A549 (cell line): Measurements from ENCODE around the gene STIM1. TPM values are rescaled to one million over a fixed set of nuclear protein-coding genes. Genes with fewer than 3 reads are reported as not detected.

Experiments
- ATAC-seq, 2 experiments: fragments of 200-7000 bp in 1 of 2; fragments of >200 bp in 1 of 2; cut with Nextera tagmentation in 1 of 2; cut with Tn5 transposase in 1 of 2; 3 replicates each; pipeline versions ENCODE4 v1.8.0 to v1.9.1; 2018 to 2020; ENCODE audit warnings: mild to moderate bottlenecking in 1 of 2, moderate library complexity in 1 of 2
- CTCF ChIA-PET: fragments of 300-600 bp; sonication (Branson Sonifier 250); formaldehyde crosslinking; extraction: SDS; loops from one replicate; lab custom pipeline; 2021; ENCODE audit warnings: antibody characterized with exemption, inconsistent platforms; lab: Yijun Ruan, JAX
- POLR2A ChIA-PET: fragments of 350-600 bp; formaldehyde crosslinking; extraction: SDS; loops from one replicate; lab custom pipeline; 2021; ENCODE audit warnings: antibody characterized with exemption, inconsistent platforms; lab: Yijun Ruan, JAX
- DNase-seq, 2 experiments: peaks; one replicate each; pipeline versions ENCODE4 v3.0.0 to v3.0.0-alpha.2; 2011 to 2016; ENCODE audit warnings: low read depth in 1 of 2, low spot score in 1 of 2
- FAIRE-seq: peaks from 2 replicates; lab custom pipeline; 2011; peaks lifted over from hg19 to GRCh38; lab: Jason Lieb, UNC
- H3K27ac ChIP-seq, 2 experiments: fragments of >200 bp; sonication (Bioruptor Twin); formaldehyde crosslinking; 3 replicates each; pipeline ENCODE4 v1.5.1; 2016 to 2017
- H3K4me1 ChIP-seq: fragments of >200 bp; sonication (Bioruptor Twin); formaldehyde crosslinking; 3 replicates; pipeline ENCODE4 v1.6.1; 2016
- H3K4me2 ChIP-seq: fragments of >200 bp; sonication (Bioruptor Twin); formaldehyde crosslinking; 3 replicates; pipeline ENCODE4 v1.6.1; 2016
- H3K4me3 ChIP-seq: fragments of >200 bp; sonication (Bioruptor Twin); formaldehyde crosslinking; 3 replicates; pipeline ENCODE4 v1.5.1; 2016
- H3K9me3 ChIP-seq: fragments of >200 bp; sonication (Bioruptor Twin); formaldehyde crosslinking; 3 replicates; pipeline ENCODE4 v1.6.1; 2016
- CBX2 ChIP-seq: fragments of 200-600 bp; sonication (generic); IDR thresholded peaks from 2 replicates; pipeline ENCODE4 v1.6.1; 2016; ENCODE audit warnings: low read depth, mild to moderate bottlenecking, borderline replicate concordance
- CBX8 ChIP-seq: fragments of 200-600 bp; sonication (generic); IDR thresholded peaks from 2 replicates; pipeline ENCODE4 v1.6.1; 2016
- CEBPB ChIP-seq, 2 experiments: fragments of >200 bp in 1 of 2; sonication (Bioruptor Twin) in 1 of 2; formaldehyde crosslinking in 1 of 2; IDR thresholded peaks; 2 replicates each; pipeline ENCODE4 v1.6.1; 2012 to 2016
- CHD4 ChIP-seq: fragments of 200-600 bp; sonication (generic); IDR thresholded peaks from 2 replicates; pipeline ENCODE4 v1.6.1; 2016; ENCODE audit warnings: antibody characterized with exemption, mild to moderate bottlenecking, borderline replicate concordance
- FOSB ChIP-seq: fragments of 250-450 bp; sonication (Bioruptor Pico); IDR thresholded peaks from 2 replicates; pipeline ENCODE4 v1.5.0; 2020; ENCODE audit warnings: mild to moderate bottlenecking, moderate library complexity
- GATA3 ChIP-seq: IDR thresholded peaks from 2 replicates; pipeline ENCODE4 v1.6.1; 2012; ENCODE audit warnings: borderline replicate concordance
- HDAC2 ChIP-seq: fragments of 200-600 bp; sonication (generic); IDR thresholded peaks from 2 replicates; pipeline ENCODE4 v1.6.1; 2016
- HOXB13 ChIP-seq: fragments of 250-450 bp; sonication (Bioruptor Pico); IDR thresholded peaks from 2 replicates; pipeline ENCODE4 v1.5.0; 2020; ENCODE audit warnings: low read depth, mild to moderate bottlenecking, moderate library complexity
- HOXB5 ChIP-seq: fragments of 250-450 bp; sonication (Bioruptor Pico); IDR thresholded peaks from 2 replicates; pipeline ENCODE4 v1.5.0; 2020; ENCODE audit warnings: mild to moderate bottlenecking, moderate library complexity
- JUN ChIP-seq, 2 experiments: fragments of >200 bp; sonication (Bioruptor Twin); formaldehyde crosslinking; IDR thresholded peaks; 2 replicates in 1 of 2; 3 replicates in 1 of 2; pipeline ENCODE4 v1.6.1; 2016 to 2017
- MAZ ChIP-seq: fragments of 150-350 bp; IDR thresholded peaks from 2 replicates; pipeline ENCODE4 v1.6.1; 2014; ENCODE audit warnings: antibody characterized with exemption, low read depth, low read length, borderline replicate concordance
- NR3C1 ChIP-seq: fragments of >200 bp; sonication (Bioruptor Twin); formaldehyde crosslinking; IDR thresholded peaks from 3 replicates; pipeline ENCODE4 v1.6.1; 2017
- PHF8 ChIP-seq: fragments of 200-600 bp; sonication (generic); IDR thresholded peaks from 2 replicates; pipeline ENCODE4 v1.6.1; 2016; ENCODE audit warnings: low read depth, mild to moderate bottlenecking, antibody characterized with exemption, moderate library complexity, borderline replicate concordance
- POLR2A ChIP-seq: IDR thresholded peaks from 2 replicates; pipeline ENCODE4 v1.6.1; 2012; ENCODE audit warnings: mild to moderate bottlenecking, low read length
- POLR2AphosphoS2 ChIP-seq: conservative IDR thresholded peaks from 2 replicates; pipeline ENCODE4 v1.6.1; 2012; ENCODE audit warnings: low read length, improper control_type of control experiment, inconsistent platforms
- RCOR1 ChIP-seq: fragments of 150-350 bp; IDR thresholded peaks from 2 replicates; pipeline ENCODE4 v1.6.1; 2014; ENCODE audit warnings: antibody characterized with exemption, low read length, low read depth
- RNF2 ChIP-seq: fragments of 200-600 bp; sonication (generic); IDR thresholded peaks from 2 replicates; pipeline ENCODE4 v1.6.1; 2016; ENCODE audit warnings: low read depth, mild to moderate bottlenecking, antibody characterized with exemption, moderate library complexity, borderline replicate concordance
- SMC3 ChIP-seq: fragments of >200 bp; sonication (Bioruptor Twin); formaldehyde crosslinking; IDR thresholded peaks from 3 replicates; pipeline ENCODE4 v1.6.1; 2018; ENCODE audit warnings: inconsistent platforms
- TP53 ChIP-seq: fragments of 250-450 bp; sonication (Bioruptor Pico); IDR thresholded peaks from 2 replicates; pipeline ENCODE4 v1.5.0; 2021; ENCODE audit warnings: mild to moderate bottlenecking, moderate library complexity
- ZC3H11A ChIP-seq: fragments of 450-650 bp; IDR thresholded peaks from 2 replicates; pipeline ENCODE4 v1.6.1; 2014; ENCODE audit warnings: antibody characterized with exemption, mild to moderate bottlenecking
- WGBS: methylation state at CpG from one replicate; pipeline ENCODE4 v1.1.6; 2017; ENCODE audit errors: missing lambda C conversion rate; 5-methylcytosine and 5-hydroxymethylcytosine counted together
- polyA plus RNA-seq, 4 experiments: library from polyadenylated mRNA; depleted of rRNA in 3 of 4; stranded (reverse); fragments of >200 nt; fragmentation: RNase III in 1 of 4; extraction: RNeasy Plus Mini Kit Qiagen cat#74134 plus additional on column Dnase treatment in 1 of 4; gene quantifications; 2 replicates in 3 of 4; 3 replicates in 1 of 4; pipeline ENCODE4 v1.2.3, GENCODE V29; 2011 to 2017
- TF ChIP-seq, protein P1 (sequence below): fragments of 250-450 bp; sonication (Bioruptor Pico); IDR thresholded peaks from 2 replicates; pipeline ENCODE4 v1.5.0; 2020; ENCODE audit warnings: low read depth, mild to moderate bottlenecking, moderate library complexity
- TF ChIP-seq, protein P2 (sequence below): fragments of >200 bp; sonication (Bioruptor Twin); formaldehyde crosslinking; IDR thresholded peaks from 2 replicates; pipeline ENCODE4 v1.6.1; 2016
- TF ChIP-seq, protein P3 (sequence below): fragments of >200 bp; sonication (Bioruptor Twin); formaldehyde crosslinking; IDR thresholded peaks from 3 replicates; pipeline ENCODE4 v1.6.1; 2016
- TF ChIP-seq, protein P4 (sequence below): IDR thresholded peaks from 2 replicates; pipeline ENCODE4 v1.6.1; 2012; ENCODE audit warnings: low read depth, borderline replicate concordance
- TF ChIP-seq, protein P5 (sequence below): fragments of 150-350 bp; IDR thresholded peaks from 2 replicates; pipeline ENCODE4 v1.6.1; 2014; ENCODE audit warnings: low read depth, mild to moderate bottlenecking, low read length
- TF ChIP-seq, protein P6 (sequence below): fragments of 450-650 bp; IDR thresholded peaks from 2 replicates; pipeline ENCODE4 v1.6.1; 2014; ENCODE audit warnings: antibody characterized with exemption

STIM1 gene
- polyA plus RNA-seq, 2 of the 4 experiments (the other 2 are of a cell fraction): 35.2 to 38.7 TPM

DNA sequence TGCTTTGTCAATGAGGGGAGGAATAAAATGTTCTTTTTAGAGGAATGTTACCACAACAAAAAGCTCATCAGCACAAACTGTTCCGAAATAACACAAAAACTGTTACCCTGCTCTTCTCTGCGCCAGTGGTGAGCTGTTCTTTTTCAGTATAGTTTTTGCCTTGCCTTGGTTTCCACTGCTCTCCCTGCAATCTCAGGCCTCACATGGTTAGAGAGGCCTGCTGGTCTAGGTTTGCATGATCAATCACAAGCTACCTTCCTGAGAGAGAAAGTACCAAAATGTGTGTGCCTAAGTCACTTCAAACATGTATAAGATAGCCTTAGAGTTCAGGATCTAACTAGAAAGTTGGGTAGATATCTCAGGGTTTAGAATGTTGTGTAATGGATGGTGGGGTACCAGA lies 114.6 kb downstream of the STIM1 start:
- Histone ChIP-seq H3K27ac (no peak overlapping the region), H3K4me1 (no peaks in the 10 kb centered on the region), H3K4me3 (no peak overlapping the region), H3K4me2 (no peak overlapping the region), H3K9me3 (no peaks in the 10 kb centered on the region)
- CTCF ChIA-PET: interaction anchor here (0.7 to 5.0 kb wide), 5 partner anchors 10 to 1233 kb away, joined by 3 to 29 read pairs (median 5); partner anchors contain the start of gene STIM1
- WGBS: 100% methylated on average over 2 of the region's 2 CpGs
- TF ChIP-seq ZC3H11A (no peak), RNF2 (no peak), CEBPB (IDR thresholded peaks at IDR 0.05) (no peak), RCOR1 (no peak), HOXB5 (CRISPR knock-in tag) (no peak), PHF8 (no peak), SMC3 (no peak), POLR2A (no peak), CBX8 (no peak), HOXB13 (CRISPR knock-in tag) (no peak), POLR2AphosphoS2 (no peak), CHD4 (no peak), GATA3 (no peak), FOSB (CRISPR knock-in tag) (no peak)
- TF ChIP-seq, protein P1, sequence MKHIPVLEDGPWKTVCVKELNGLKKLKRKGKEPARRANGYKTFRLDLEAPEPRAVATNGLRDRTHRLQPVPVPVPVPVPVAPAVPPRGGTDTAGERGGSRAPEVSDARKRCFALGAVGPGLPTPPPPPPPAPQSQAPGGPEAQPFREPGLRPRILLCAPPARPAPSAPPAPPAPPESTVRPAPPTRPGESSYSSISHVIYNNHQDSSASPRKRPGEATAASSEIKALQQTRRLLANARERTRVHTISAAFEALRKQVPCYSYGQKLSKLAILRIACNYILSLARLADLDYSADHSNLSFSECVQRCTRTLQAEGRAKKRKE (CRISPR knock-in tag): no peak
- TF ChIP-seq, protein P2, sequence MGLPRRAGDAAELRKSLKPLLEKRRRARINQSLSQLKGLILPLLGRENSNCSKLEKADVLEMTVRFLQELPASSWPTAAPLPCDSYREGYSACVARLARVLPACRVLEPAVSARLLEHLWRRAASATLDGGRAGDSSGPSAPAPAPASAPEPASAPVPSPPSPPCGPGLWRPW: no peak
- TF ChIP-seq, protein P3, sequence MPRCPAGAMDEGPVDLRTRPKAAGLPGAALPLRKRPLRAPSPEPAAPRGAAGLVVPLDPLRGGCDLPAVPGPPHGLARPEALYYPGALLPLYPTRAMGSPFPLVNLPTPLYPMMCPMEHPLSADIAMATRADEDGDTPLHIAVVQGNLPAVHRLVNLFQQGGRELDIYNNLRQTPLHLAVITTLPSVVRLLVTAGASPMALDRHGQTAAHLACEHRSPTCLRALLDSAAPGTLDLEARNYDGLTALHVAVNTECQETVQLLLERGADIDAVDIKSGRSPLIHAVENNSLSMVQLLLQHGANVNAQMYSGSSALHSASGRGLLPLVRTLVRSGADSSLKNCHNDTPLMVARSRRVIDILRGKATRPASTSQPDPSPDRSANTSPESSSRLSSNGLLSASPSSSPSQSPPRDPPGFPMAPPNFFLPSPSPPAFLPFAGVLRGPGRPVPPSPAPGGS: no peak
- TF ChIP-seq, protein P4, sequence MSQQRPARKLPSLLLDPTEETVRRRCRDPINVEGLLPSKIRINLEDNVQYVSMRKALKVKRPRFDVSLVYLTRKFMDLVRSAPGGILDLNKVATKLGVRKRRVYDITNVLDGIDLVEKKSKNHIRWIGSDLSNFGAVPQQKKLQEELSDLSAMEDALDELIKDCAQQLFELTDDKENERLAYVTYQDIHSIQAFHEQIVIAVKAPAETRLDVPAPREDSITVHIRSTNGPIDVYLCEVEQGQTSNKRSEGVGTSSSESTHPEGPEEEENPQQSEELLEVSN: no peak
- TF ChIP-seq, protein P5, sequence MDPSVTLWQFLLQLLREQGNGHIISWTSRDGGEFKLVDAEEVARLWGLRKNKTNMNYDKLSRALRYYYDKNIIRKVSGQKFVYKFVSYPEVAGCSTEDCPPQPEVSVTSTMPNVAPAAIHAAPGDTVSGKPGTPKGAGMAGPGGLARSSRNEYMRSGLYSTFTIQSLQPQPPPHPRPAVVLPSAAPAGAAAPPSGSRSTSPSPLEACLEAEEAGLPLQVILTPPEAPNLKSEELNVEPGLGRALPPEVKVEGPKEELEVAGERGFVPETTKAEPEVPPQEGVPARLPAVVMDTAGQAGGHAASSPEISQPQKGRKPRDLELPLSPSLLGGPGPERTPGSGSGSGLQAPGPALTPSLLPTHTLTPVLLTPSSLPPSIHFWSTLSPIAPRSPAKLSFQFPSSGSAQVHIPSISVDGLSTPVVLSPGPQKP: no peak
- TF ChIP-seq, protein P6, sequence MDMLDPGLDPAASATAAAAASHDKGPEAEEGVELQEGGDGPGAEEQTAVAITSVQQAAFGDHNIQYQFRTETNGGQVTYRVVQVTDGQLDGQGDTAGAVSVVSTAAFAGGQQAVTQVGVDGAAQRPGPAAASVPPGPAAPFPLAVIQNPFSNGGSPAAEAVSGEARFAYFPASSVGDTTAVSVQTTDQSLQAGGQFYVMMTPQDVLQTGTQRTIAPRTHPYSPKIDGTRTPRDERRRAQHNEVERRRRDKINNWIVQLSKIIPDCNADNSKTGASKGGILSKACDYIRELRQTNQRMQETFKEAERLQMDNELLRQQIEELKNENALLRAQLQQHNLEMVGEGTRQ: no peak
- POLR2A ChIA-PET: no interaction called here
- FAIRE-seq: no peak
- DNase-seq: no peak
- ATAC-seq: no peak

DNA sequence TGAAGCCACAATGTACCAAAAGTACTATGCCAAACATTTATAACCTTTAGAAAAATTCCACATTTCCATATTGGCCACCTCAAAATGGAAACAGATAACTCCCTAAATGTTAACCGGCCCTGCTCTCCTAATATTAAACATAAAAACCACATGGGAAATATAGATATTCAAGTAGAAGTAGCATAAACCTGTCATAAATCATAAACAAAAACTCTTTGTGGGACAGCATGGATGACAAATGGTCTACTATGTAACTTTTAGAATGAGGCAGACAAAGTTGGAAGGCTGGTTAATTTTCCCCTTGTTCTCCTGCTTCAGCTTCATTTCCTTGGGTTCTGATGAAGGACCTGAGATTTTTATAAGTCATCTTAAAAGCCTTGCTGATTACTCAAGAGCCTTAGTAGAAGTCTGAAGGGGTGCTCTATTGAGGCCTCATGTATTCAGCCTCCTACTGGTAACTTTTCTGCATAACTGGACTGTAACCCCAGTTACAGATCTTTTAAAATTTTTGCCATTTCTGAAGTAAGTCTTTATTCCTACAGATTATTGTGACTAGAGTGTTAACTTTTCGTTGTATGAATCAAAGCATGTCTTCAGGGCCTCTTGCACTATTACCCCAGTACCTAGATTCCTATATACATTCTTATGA lies 116.4 kb downstream of the STIM1 start:
- no peak for TF ChIP-seq SMC3
- TF ChIP-seq CBX2: no peak
- TF ChIP-seq CHD4: no peak
- no peak for TF ChIP-seq CEBPB (IDR thresholded peaks at IDR 0.05)
- TF ChIP-seq JUN (IDR thresholded peaks at IDR 0.05): no peak
- no peak for TF ChIP-seq RNF2
- TF ChIP-seq, protein P1 (CRISPR knock-in tag): no peak
- TF ChIP-seq TP53 (CRISPR knock-in tag): no peak
- no peak for TF ChIP-seq MAZ
- TF ChIP-seq RCOR1: no peak
- TF ChIP-seq POLR2A: no peak
- TF ChIP-seq HDAC2: no peak
- no peak for TF ChIP-seq FOSB (CRISPR knock-in tag)
- no peak for TF ChIP-seq NR3C1
- TF ChIP-seq, all 56 proteins: peak for 0
- DNase-seq: peak in 1 of 2 experiments; percentile 26
- ATAC-seq: peak in 1 of 2 experiments; percentile 74; a peak in 4 of 6 replicates
- no peak overlapping the region for H3K4me2 ChIP-seq
- H3K4me3 ChIP-seq: no peak overlapping the region
- no peaks in the 10 kb centered on the region for H3K4me1 ChIP-seq
- no peaks in the 10 kb centered on the region for H3K9me3 ChIP-seq
- no peak overlapping the region for H3K27ac ChIP-seq
- ChIA-PET POLR2A (interaction anchor here (1.2 kb wide), 1 partner anchor 117 kb away, joined by 3 read pairs; the partner anchor contains the start of gene STIM1), CTCF (interaction anchor here (0.6 to 1.6 kb wide), 3 partner anchors 13 to 117 kb away, joined by 3 to 5 read pairs (median 3); partner anchors contain the start of gene STIM1)
- WGBS: 87% methylated on average over 2 of the region's 2 CpGs
- no peak for FAIRE-seq
